DND-41 (cell line): ENCODE measurements around the gene ADCY1.

Experiments used
- ATAC-seq: fragments of 200-7000 bp; cut with Tn5 transposase; 3 replicates; pipeline ENCODE4 v1.9.1; 2021; ENCODE audit warnings: low read depth; ENCODE audit not compliant: insufficient read depth
- DNase-seq: peaks from one replicate; pipeline ENCODE4 v3.0.0-alpha.2; 2020
- H2AFZ ChIP-seq: 2 replicates; pipeline ENCODE4 v1.6.0; 2012; ENCODE audit warnings: low read depth, low read length
- H3K27ac ChIP-seq: 2 replicates; pipeline ENCODE4 v1.5.1; 2012; ENCODE audit warnings: low read length, inconsistent platforms
- H3K27me3 ChIP-seq: fragments of 200-600 bp; sonication (generic); 2 replicates; pipeline ENCODE4 v1.6.0; 2012; ENCODE audit warnings: low read length, mild to moderate bottlenecking, inconsistent platforms; ENCODE audit not compliant: insufficient read depth, poor library complexity
- H3K36me3 ChIP-seq: 2 replicates; pipeline ENCODE4 v1.5.1; 2012; ENCODE audit warnings: low read length, inconsistent platforms; ENCODE audit not compliant: insufficient read depth
- H3K4me1 ChIP-seq: 2 replicates; pipeline ENCODE4 v1.5.1; 2012; ENCODE audit warnings: mild to moderate bottlenecking, low read length; ENCODE audit not compliant: insufficient read depth
- H3K4me2 ChIP-seq: 2 replicates; pipeline ENCODE4 v1.6.0; 2012; ENCODE audit warnings: mild to moderate bottlenecking, moderate library complexity, low read length, inconsistent platforms; ENCODE audit not compliant: insufficient read depth
- H3K4me3 ChIP-seq, 2 experiments: fragments of 200-600 bp in 1 of 2; shearing (Covaris generic) in 1 of 2; 2 replicates each; pipeline ENCODE4 v1.5.1; 2012 to 2016; ENCODE audit warnings: inconsistent platforms in 2 of 2, low read length in 2 of 2, mild to moderate bottlenecking in 2 of 2, low read depth in 1 of 2, moderate library complexity in 1 of 2
- H3K79me2 ChIP-seq: 2 replicates; pipeline ENCODE4 v1.6.0; 2012; ENCODE audit warnings: low read length, inconsistent platforms; ENCODE audit not compliant: insufficient read depth
- H3K9ac ChIP-seq: 2 replicates; pipeline ENCODE4 v1.6.0; 2012; ENCODE audit warnings: low read depth, mild to moderate bottlenecking, inconsistent platforms, low read length, moderate library complexity
- H3K9me3 ChIP-seq: 2 replicates; pipeline ENCODE4 v1.5.1; 2012; ENCODE audit warnings: low read length, moderate library complexity, mild to moderate bottlenecking, inconsistent platforms; ENCODE audit not compliant: insufficient read depth, severe bottlenecking
- H4K20me1 ChIP-seq: 2 replicates; pipeline ENCODE4 v1.6.0; 2012; ENCODE audit warnings: low read length; ENCODE audit not compliant: insufficient read depth
- CTCF ChIP-seq: IDR thresholded peaks from 2 replicates; pipeline ENCODE4 v1.5.1; 2012; ENCODE audit warnings: borderline replicate concordance, low read length, moderate library complexity, mild to moderate bottlenecking; ENCODE audit not compliant: poor library complexity, severe bottlenecking; ENCODE audit errors: extremely low read depth
- EZH2 ChIP-seq: IDR thresholded peaks from 3 replicates; pipeline ENCODE4 v1.6.1; 2012; ENCODE audit warnings: borderline replicate concordance, low read depth, mild to moderate bottlenecking, moderate library complexity, low read length, inconsistent platforms; ENCODE audit not compliant: severe bottlenecking

The ADCY1 gene

GRCh38 chr7:45566386-45566785 is 7.8 kb upstream of the ADCY1 start:
- no peaks in the 10 kb centered on the region for H3K9me3 ChIP-seq
- no peak for DNase-seq
- no peak for TF ChIP-seq EZH2
- no peak for TF ChIP-seq CTCF
- H3K9ac ChIP-seq, result no peak overlapping the region
- H3K27me3 ChIP-seq, result no peaks in the 10 kb centered on the region
- H3K79me2 ChIP-seq, result no peaks in the 10 kb centered on the region
- ATAC-seq, result no peak
- H3K36me3 ChIP-seq, result no peaks in the 10 kb centered on the region
- no peak overlapping the region for H3K27ac ChIP-seq
- no peak overlapping the region for H3K4me3 ChIP-seq
- no peak overlapping the region for H3K4me2 ChIP-seq
- H4K20me1 ChIP-seq, result no peaks in the 10 kb centered on the region
- H3K4me1 ChIP-seq, result no peaks in the 10 kb centered on the region
- H2AFZ ChIP-seq, result no peak overlapping the region

DNA sequence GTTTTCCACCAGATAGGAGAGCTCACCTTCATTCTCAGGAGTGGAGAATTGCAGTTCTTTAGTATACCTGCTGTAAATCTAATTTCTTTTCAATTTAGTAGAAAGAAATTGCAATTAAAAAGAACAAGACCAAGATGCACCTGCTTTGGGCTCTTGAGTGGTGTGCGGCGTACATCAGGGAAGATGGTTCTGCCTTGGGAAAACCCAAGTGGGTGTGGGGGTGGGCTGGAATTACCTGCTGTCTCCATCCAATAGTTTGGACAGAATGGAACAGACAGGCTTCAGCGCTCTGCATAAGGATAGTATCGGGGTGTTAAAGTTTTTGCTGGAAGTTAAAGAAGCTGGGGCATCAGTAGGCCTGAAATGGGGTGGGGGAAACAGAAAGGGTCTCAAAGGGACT is 7.2 kb upstream of the ADCY1 start:
- H3K4me2 ChIP-seq, result no peak overlapping the region

GRCh38 chr7:45567713-45568112 is 6.5 kb upstream of the ADCY1 start:
- no peak for ATAC-seq
- Histone ChIP-seq H3K4me3 (no peak overlapping the region), H3K9ac (no peak overlapping the region), H3K36me3 (no peaks in the 10 kb centered on the region), H3K4me1 (no peaks in the 10 kb centered on the region), H3K79me2 (no peaks in the 10 kb centered on the region), H3K27ac (no peak overlapping the region), H3K27me3 (no peaks in the 10 kb centered on the region), H3K9me3 (no peaks in the 10 kb centered on the region), H4K20me1 (no peaks in the 10 kb centered on the region), H2AFZ (no peak overlapping the region), H3K4me2 (no peak overlapping the region)
- TF ChIP-seq CTCF (no peak), EZH2 (no peak)
- no peak for DNase-seq

More for the DNA sequence above, 7.2 kb upstream of the ADCY1 start:
- Histone ChIP-seq H3K4me1 (no peaks in the 10 kb centered on the region), H3K4me3 (no peak overlapping the region), H4K20me1 (no peaks in the 10 kb centered on the region), H3K79me2 (no peaks in the 10 kb centered on the region), H2AFZ (no peak overlapping the region), H3K9me3 (no peaks in the 10 kb centered on the region), H3K27me3 (no peaks in the 10 kb centered on the region), H3K27ac (no peak overlapping the region), H3K36me3 (no peaks in the 10 kb centered on the region), H3K9ac (no peak overlapping the region)
- DNase-seq (no peak), ATAC-seq (no peak)
- TF ChIP-seq EZH2 (no peak), CTCF (no peak)

DNA sequence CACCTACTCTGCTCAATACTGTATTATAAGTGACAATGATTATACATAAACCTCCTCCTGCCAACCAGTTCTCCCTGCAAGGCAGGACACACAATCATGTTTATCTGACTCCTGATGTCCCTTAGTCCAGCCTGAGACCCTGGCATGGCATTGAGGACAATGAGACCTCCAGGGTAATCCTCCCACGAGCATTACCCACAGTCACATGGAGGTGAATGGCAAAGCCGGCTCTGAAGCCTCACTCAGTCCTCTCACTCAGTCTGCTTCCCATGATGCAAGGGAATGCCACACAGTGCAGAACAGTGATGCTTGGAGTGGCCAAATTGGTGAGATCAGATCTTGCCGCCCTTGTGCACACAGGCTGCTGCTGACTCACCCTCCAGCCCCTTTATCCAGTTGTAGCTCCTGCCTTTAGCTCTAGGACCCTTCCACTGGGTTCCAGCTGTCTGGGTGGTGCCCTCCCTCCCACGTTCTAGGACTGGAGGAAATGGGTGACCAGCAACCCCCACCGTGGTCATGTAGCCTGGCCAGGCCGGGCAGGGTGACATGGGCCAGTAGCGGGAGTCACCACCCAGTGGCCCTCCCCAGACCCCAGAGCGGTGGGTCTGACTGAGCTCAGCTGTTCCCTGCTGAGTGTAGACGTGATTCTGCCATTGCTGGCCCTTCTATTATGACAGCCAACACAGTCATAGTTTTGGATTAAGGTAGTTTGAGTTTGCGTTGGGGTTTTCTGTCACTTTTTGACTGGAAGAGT is 5.5 kb upstream of the ADCY1 start:
- Histone ChIP-seq H3K27ac (no peak overlapping the region), H2AFZ (no peak overlapping the region), H3K4me3 (no peak overlapping the region), H4K20me1 (no peaks in the 10 kb centered on the region), H3K4me2 (no peak overlapping the region), H3K36me3 (no peaks in the 10 kb centered on the region), H3K4me1 (no peaks in the 10 kb centered on the region), H3K9me3 (no peaks in the 10 kb centered on the region), H3K9ac (no peak overlapping the region), H3K27me3 (no peaks in the 10 kb centered on the region), H3K79me2 (no peaks in the 10 kb centered on the region)
- no peak for TF ChIP-seq CTCF
- TF ChIP-seq EZH2, result no peak
- DNase-seq (no peak), ATAC-seq (no peak)
